Fibroblast of lung (primary cell): Measurements from ENCODE around the gene MLN. TPM values are rescaled to one million over a fixed set of nuclear protein-coding genes. Genes with fewer than 3 reads are reported as not detected.

Source experiments
- DNase-seq, 2 donors: peaks; one replicate each; pipeline versions ENCODE4 v3.0.0 to v3.0.0-alpha.2; 2010; ENCODE audit warnings: low read depth in 2 of 2
- H2AFZ ChIP-seq: 2 replicates; pipeline ENCODE4 v1.5.1; 2012; ENCODE audit warnings: low read length, control low read depth, inconsistent platforms
- H3K27ac ChIP-seq: 2 replicates; pipeline ENCODE4 v1.5.1; 2011; ENCODE audit warnings: low read length, control low read depth; ENCODE audit not compliant: insufficient read depth
- H3K27me3 ChIP-seq: 2 replicates; pipeline ENCODE4 v1.5.1; 2011; ENCODE audit warnings: mild to moderate bottlenecking, low read length; ENCODE audit not compliant: control insufficient read depth, insufficient read depth
- H3K36me3 ChIP-seq: 2 replicates; pipeline ENCODE4 v1.5.1; 2011; ENCODE audit warnings: low read length; ENCODE audit not compliant: control insufficient read depth, insufficient read depth
- H3K4me1 ChIP-seq: 2 replicates; pipeline ENCODE4 v1.5.1; 2011; ENCODE audit warnings: low read length; ENCODE audit not compliant: control insufficient read depth, insufficient read depth; ENCODE audit errors: extremely low read depth
- H3K4me2 ChIP-seq: 2 replicates; pipeline ENCODE4 v1.5.1; 2011; ENCODE audit warnings: low read length, control low read depth; ENCODE audit not compliant: insufficient read depth; ENCODE audit errors: extremely low read depth
- H3K4me3 ChIP-seq, 4 experiments: fragments of 200-600 bp in 1 of 4; sonication (generic) in 1 of 4; replicated peaks in 1 of 4; 2 replicates each; pipeline ENCODE4 v1.5.1; 2011 to 2016; ENCODE audit warnings: low read length in 4 of 4, low read depth in 3 of 4, mild to moderate bottlenecking in 3 of 4, control low read depth in 2 of 4, inconsistent platforms in 1 of 4, mixed read lengths in 1 of 4; ENCODE audit not compliant: insufficient read depth in 1 of 4; ENCODE audit errors: control extremely low read depth in 1 of 4
- H3K79me2 ChIP-seq: 2 replicates; pipeline ENCODE4 v1.5.1; 2012; ENCODE audit warnings: mild to moderate bottlenecking, low read length, inconsistent platforms; ENCODE audit not compliant: control insufficient read depth, insufficient read depth
- H3K9ac ChIP-seq: 2 replicates; pipeline ENCODE4 v1.5.1; 2011; ENCODE audit warnings: mild to moderate bottlenecking, low read length, control low read depth; ENCODE audit not compliant: insufficient read depth
- H3K9me3 ChIP-seq: 2 replicates; pipeline ENCODE4 v1.5.1; 2012; ENCODE audit warnings: low read depth, low read length; ENCODE audit not compliant: control insufficient read depth, insufficient read depth
- H4K20me1 ChIP-seq: 2 replicates; pipeline ENCODE4 v1.5.1; 2011; ENCODE audit warnings: low read length; ENCODE audit not compliant: control insufficient read depth, insufficient read depth; ENCODE audit errors: extremely low read depth
- EZH2 ChIP-seq: IDR thresholded peaks from 2 replicates; pipeline ENCODE4 v1.5.1; 2012; ENCODE audit warnings: low read length, control low read depth, mild to moderate bottlenecking; ENCODE audit errors: missing control alignments
- polyA plus RNA-seq, 2 donors: library from polyadenylated mRNA; depleted of rRNA in 1 of 2; stranded (reverse) in 1 of 2; unstranded in 1 of 2; fragments of >200 nt; gene quantifications; 2 replicates each; pipeline ENCODE4 v1.2.1, GENCODE V29; 2011 to 2012; ENCODE audit warnings: missing spikeins in 1 of 2
- total RNA-seq: library from RNA; depleted of rRNA; stranded (reverse); fragments of >200 nt; gene quantifications from 2 replicates; pipeline ENCODE4 v1.2.1, GENCODE V29; 2014
- TF ChIP-seq, protein P1 (sequence below), 2 donors: IDR thresholded peaks in 1 of 2; conservative IDR thresholded peaks in 1 of 2; 1 replicate in 1 of 2; 2 replicates in 1 of 2; pipeline ENCODE4 v1.5.1; 2011 to 2012; ENCODE audit warnings: low read length in 2 of 2, control low read depth in 1 of 2, inconsistent platforms in 1 of 2, low read depth in 1 of 2, mild to moderate bottlenecking in 1 of 2

MLN gene
- total and polyA plus RNA-seq, 2 donors (not counting 1 experiment from before 2014, with no cell fraction given), result not detected

DNA sequence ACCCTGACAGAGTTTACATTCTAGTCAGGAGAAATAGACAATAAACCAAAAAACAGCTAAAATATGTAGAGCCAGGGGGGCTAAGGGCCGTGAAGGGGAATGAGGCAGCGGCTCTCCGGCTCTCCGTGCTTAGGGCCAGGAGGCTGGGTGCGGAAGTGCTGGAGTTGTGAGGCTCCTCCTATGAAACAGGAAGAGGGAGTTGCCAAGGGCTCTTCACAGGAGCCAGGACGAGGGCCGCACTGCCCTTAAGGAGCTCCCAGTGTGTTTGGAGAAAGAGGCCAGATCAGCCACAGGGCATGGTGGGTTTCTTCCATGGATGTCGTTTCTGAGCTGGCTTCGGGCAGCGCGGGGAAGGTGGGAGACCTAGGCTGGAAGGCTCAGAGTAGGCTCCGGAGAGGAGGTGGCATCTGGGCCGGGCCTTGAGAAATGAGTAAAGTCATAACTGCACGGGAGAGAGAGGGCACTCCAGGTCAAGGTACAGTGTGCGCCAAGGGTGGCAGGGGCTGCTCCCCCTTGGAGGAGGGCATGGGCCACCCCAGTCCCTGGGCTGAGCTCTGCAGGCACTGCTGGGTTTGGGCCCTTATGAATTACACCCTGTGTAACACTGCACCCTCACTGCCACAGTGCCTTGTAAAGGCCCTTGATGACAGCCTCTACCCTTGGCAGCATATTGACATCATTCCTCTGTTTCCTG lies 20.8 kb upstream of the MLN start:
- Histone ChIP-seq H3K36me3 (no peaks in the 10 kb centered on the region), H3K9me3 (no peaks in the 10 kb centered on the region), H3K27ac (no peak overlapping the region), H3K9ac (no peak overlapping the region), H3K4me1 (no peaks in the 10 kb centered on the region), H3K4me3 (no peak overlapping the region), H2AFZ (peak overlapping the region; percentile 57), H3K79me2 (no peaks in the 10 kb centered on the region), H3K4me2 (no peak overlapping the region), H4K20me1 (no peaks in the 10 kb centered on the region), H3K27me3 (peaks cover 18% of the 10 kb centered on the region)
- DNase-seq, result peak in 1 of 2 donors; percentile 33
- TF ChIP-seq, protein P1, sequence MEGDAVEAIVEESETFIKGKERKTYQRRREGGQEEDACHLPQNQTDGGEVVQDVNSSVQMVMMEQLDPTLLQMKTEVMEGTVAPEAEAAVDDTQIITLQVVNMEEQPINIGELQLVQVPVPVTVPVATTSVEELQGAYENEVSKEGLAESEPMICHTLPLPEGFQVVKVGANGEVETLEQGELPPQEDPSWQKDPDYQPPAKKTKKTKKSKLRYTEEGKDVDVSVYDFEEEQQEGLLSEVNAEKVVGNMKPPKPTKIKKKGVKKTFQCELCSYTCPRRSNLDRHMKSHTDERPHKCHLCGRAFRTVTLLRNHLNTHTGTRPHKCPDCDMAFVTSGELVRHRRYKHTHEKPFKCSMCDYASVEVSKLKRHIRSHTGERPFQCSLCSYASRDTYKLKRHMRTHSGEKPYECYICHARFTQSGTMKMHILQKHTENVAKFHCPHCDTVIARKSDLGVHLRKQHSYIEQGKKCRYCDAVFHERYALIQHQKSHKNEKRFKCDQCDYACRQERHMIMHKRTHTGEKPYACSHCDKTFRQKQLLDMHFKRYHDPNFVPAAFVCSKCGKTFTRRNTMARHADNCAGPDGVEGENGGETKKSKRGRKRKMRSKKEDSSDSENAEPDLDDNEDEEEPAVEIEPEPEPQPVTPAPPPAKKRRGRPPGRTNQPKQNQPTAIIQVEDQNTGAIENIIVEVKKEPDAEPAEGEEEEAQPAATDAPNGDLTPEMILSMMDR (conservative IDR thresholded peaks at IDR 0.05 in 1 of 2, IDR thresholded peaks at IDR 0.05 in 1 of 2; ENCODE audit: low read depth in 1 of 2, low read length in 2 of 2), result no peak
- TF ChIP-seq EZH2, result no peak

DNA sequence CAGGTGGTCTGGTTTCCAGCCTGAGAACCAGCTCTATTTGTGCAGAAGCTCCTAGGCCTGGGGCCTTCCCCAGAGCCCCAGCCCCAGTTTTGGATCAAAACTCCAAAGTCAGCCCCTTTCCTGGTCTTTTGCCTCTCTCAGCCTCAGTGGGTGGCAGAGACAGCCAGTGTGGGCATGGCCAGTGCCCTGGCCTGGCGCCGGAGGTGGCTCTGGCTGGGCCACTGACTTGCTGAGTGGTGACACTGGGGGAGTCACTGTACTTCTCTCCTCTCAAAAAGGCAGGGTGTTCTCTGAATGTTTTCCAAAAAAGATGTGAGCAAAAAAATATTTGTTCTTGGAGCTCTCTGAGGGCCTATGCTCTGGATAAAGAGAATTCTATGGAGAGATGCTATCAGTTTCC lies 20.0 kb upstream of the MLN start:
- Histone ChIP-seq H3K4me2 (no peak overlapping the region), H3K27me3 (peaks cover 19% of the 10 kb centered on the region), H3K9me3 (no peaks in the 10 kb centered on the region), H2AFZ (no peak overlapping the region), H3K36me3 (no peaks in the 10 kb centered on the region), H4K20me1 (no peaks in the 10 kb centered on the region), H3K79me2 (no peaks in the 10 kb centered on the region), H3K27ac (no peak overlapping the region), H3K9ac (no peak overlapping the region), H3K4me3 (no peak overlapping the region), H3K4me1 (no peaks in the 10 kb centered on the region)
- no peak for DNase-seq
- TF ChIP-seq, protein P1 (conservative IDR thresholded peaks at IDR 0.05 in 1 of 2, IDR thresholded peaks at IDR 0.05 in 1 of 2; ENCODE audit: low read depth in 1 of 2, low read length in 2 of 2), result no peak
- TF ChIP-seq EZH2, result no peak

DNA sequence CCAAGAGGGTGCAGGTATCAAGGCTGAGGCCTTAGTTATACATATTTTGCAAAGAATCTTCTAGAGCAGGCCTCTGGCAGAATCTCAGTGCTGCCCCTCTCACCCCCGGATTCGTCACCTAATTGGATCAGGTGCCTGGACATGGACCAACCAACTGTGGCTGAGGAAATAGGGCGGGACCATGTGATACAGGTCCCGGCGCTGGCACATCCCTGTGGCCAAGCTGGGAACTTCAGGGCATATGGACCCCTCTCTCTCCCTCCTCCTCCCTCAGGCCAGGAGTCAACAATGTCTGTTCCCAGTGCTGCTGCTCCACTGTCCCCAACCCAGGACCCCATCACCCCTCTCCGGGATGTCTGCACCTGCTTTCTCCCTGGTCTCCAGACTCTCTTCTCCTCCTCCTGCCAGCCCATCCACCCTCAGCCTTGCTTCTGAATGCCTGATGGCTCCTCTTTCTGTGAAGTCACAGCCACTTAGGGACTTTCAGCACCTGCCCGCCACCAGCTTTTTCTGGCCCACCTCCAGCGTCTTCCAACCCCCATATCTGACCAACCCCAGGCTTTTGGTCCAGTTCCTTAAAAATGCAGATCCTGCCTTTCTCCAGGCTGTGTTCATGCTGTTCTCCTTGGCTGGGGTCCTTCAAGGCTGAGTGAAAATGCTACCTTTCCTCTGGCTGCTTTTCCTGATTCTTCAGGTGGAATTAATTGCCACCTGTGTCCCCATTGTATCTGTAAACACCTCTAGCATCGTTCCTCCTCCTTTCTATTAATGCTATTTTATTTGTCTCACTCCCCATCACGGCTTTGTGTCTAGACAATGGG lies 19.0 kb upstream of the MLN start:
- TF ChIP-seq EZH2, result no peak
- TF ChIP-seq, protein P1 (conservative IDR thresholded peaks at IDR 0.05 in 1 of 2, IDR thresholded peaks at IDR 0.05 in 1 of 2; ENCODE audit: low read depth in 1 of 2, low read length in 2 of 2), result peak in 1 of 2 donors; percentile 19
- Histone ChIP-seq H3K79me2 (no peaks in the 10 kb centered on the region), H3K9me3 (no peaks in the 10 kb centered on the region), H3K4me2 (no peak overlapping the region), H3K9ac (no peak overlapping the region), H3K4me1 (no peaks in the 10 kb centered on the region), H3K4me3 (no peak overlapping the region), H3K36me3 (no peaks in the 10 kb centered on the region), H3K27ac (no peak overlapping the region), H3K27me3 (peaks cover 11% of the 10 kb centered on the region), H2AFZ (no peak overlapping the region), H4K20me1 (no peaks in the 10 kb centered on the region)
- no peak for DNase-seq
